Measurements from ENCODE around the gene CNTN6.

DNA sequence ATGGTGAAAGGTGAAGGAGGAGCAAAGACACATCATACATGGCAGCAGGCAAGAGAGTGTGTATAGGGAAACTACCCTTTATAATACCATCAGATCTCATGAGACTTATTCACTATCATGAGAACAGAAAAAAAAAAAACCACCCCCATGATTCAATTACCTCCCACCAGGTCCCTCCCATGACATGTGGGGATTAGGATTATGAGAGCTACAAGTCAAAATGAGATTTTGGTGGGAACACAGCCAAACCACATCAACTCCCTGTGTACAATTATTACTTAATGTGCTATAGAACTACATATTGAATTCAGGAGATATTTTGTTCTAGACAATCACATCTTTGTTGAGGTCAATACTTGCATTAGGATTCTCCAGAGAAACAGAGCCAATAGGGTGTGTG, 313.4 kb downstream of the CNTN6 start:
- TF ChIP-seq CTCF (IDR thresholded peaks at IDR 0.05) (no peak), POLR2AphosphoS5 (IDR thresholded peaks at IDR 0.05) (no peak)
